Tibial nerve (tissue), 4 donors: Measurements from ENCODE around the gene ELOVL6. TPM values are rescaled to one million over a fixed set of nuclear protein-coding genes. Genes with fewer than 3 reads are reported as not detected.

Experiments
- DNase-seq, 2 donors: peaks; one replicate each; pipeline ENCODE4 v3.0.0-alpha.2; 2019; ENCODE audit warnings: low spot score in 2 of 2
- H3K27ac ChIP-seq, 4 donors: fragments of 200-600 bp; sonication (generic) in 3 of 4; one replicate each; pipeline ENCODE4 v1.5.1; 2017 to 2019; ENCODE audit warnings: mild to moderate bottlenecking in 1 of 4
- H3K27me3 ChIP-seq, 2 donors: fragments of 200-600 bp; sonication (generic) in 1 of 2; one replicate each; pipeline versions ENCODE4 v1.5.1 to v1.6.0; 2017 to 2019
- H3K36me3 ChIP-seq, 3 donors: fragments of 200-600 bp; sonication (generic); one replicate each; pipeline ENCODE4 v1.5.1; 2018 to 2019
- H3K4me1 ChIP-seq, 4 donors: fragments of 200-600 bp; sonication (generic) in 3 of 4; one replicate each; pipeline ENCODE4 v1.5.1; 2017 to 2019
- H3K4me3 ChIP-seq, 4 donors: fragments of 200-600 bp; sonication (generic) in 3 of 4; one replicate each; pipeline ENCODE4 v1.5.1; 2017 to 2019; ENCODE audit warnings: mild to moderate bottlenecking in 1 of 4, moderate library complexity in 1 of 4
- H3K9me3 ChIP-seq, 4 donors: fragments of 200-600 bp; sonication (generic) in 3 of 4; one replicate each; pipeline ENCODE4 v1.5.1; 2017 to 2019
- EP300 ChIP-seq, 2 donors: sonication (generic); formaldehyde crosslinking; IDR thresholded peaks; one replicate each; pipeline ENCODE4 v1.6.1; 2017; ENCODE audit warnings: antibody characterized with exemption in 2 of 2, mild to moderate bottlenecking in 1 of 2
- POLR2A ChIP-seq, 2 donors: fragments of 450-650 bp; IDR thresholded peaks; one replicate each; pipeline ENCODE4 v1.6.1; 2017; ENCODE audit warnings: antibody characterized with exemption in 2 of 2, mild to moderate bottlenecking in 2 of 2, moderate library complexity in 2 of 2
- WGBS, 2 donors: methylation state at CpG; one replicate each; pipeline ENCODE4 v1.1.5; 2018; 5-methylcytosine and 5-hydroxymethylcytosine counted together
- total RNA-seq, 4 donors: library from RNA; depleted of rRNA; stranded (reverse); fragments of >200 nt; gene quantifications; one replicate each; pipeline ENCODE4 v1.1.0, GENCODE V29; 2016
- TF ChIP-seq, protein P1 (sequence below), 5 experiments: fragments of 200-600 bp in 3 of 5; fragments of 450-650 bp in 2 of 5; sonication (generic) in 3 of 5; IDR thresholded peaks; one replicate each; pipeline ENCODE4 v1.5.1; 2016 to 2019; ENCODE audit warnings: antibody characterized with exemption in 5 of 5, mild to moderate bottlenecking in 3 of 5, moderate library complexity in 2 of 5

The ELOVL6 gene
- total RNA-seq, 4 donors from 2014 or later, result 3.1 to 8.4 (median 5.4) TPM

GRCh38 chr4:110175634-110176033, 22.8 kb downstream of the ELOVL6 start:
- Histone ChIP-seq H3K4me3 (no peak overlapping the region), H3K9me3 (no peaks in the 10 kb centered on the region), H3K27me3 (no peaks in the 10 kb centered on the region), H3K4me1 (no peaks in the 10 kb centered on the region), H3K36me3 (no peaks in the 10 kb centered on the region), H3K27ac (no peak overlapping the region)
- no peak for TF ChIP-seq EP300 (IDR thresholded peaks at IDR 0.05)
- TF ChIP-seq, protein P1, sequence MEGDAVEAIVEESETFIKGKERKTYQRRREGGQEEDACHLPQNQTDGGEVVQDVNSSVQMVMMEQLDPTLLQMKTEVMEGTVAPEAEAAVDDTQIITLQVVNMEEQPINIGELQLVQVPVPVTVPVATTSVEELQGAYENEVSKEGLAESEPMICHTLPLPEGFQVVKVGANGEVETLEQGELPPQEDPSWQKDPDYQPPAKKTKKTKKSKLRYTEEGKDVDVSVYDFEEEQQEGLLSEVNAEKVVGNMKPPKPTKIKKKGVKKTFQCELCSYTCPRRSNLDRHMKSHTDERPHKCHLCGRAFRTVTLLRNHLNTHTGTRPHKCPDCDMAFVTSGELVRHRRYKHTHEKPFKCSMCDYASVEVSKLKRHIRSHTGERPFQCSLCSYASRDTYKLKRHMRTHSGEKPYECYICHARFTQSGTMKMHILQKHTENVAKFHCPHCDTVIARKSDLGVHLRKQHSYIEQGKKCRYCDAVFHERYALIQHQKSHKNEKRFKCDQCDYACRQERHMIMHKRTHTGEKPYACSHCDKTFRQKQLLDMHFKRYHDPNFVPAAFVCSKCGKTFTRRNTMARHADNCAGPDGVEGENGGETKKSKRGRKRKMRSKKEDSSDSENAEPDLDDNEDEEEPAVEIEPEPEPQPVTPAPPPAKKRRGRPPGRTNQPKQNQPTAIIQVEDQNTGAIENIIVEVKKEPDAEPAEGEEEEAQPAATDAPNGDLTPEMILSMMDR (IDR thresholded peaks at IDR 0.05), result no peak
- no peak for TF ChIP-seq POLR2A (IDR thresholded peaks at IDR 0.05)
- no peak for DNase-seq

DNA sequence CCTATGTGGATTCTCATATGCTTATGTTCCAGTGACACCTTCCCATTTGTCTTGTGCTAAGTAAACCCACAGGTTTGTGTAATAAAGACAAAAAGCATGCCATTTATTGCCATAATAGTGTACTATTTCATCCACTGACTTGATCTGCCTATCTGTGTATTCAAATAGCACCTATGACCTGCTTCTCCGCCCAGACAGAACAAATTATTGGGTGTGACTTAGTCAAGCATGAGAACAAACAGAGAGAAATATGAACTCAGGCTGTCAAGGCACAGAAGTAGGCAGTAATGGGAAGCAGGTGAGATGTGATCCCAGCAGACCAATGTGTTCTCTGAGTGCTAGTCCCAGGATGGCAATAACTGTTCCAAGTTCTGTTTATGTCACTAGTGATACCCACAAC, 25.4 kb downstream of the ELOVL6 start:
- Histone ChIP-seq H3K9me3 (no peaks in the 10 kb centered on the region), H3K27ac (no peak overlapping the region), H3K36me3 (no peaks in the 10 kb centered on the region), H3K4me3 (no peak overlapping the region), H3K27me3 (no peaks in the 10 kb centered on the region), H3K4me1 (no peaks in the 10 kb centered on the region)
- no peak for DNase-seq
- 92 to 96% methylated on average over 1 of the region's 1 CpG for WGBS, 2 donors
- no peak for TF ChIP-seq POLR2A (IDR thresholded peaks at IDR 0.05)
- no peak for TF ChIP-seq EP300 (IDR thresholded peaks at IDR 0.05)
- TF ChIP-seq, protein P1 (IDR thresholded peaks at IDR 0.05), result no peak

DNA sequence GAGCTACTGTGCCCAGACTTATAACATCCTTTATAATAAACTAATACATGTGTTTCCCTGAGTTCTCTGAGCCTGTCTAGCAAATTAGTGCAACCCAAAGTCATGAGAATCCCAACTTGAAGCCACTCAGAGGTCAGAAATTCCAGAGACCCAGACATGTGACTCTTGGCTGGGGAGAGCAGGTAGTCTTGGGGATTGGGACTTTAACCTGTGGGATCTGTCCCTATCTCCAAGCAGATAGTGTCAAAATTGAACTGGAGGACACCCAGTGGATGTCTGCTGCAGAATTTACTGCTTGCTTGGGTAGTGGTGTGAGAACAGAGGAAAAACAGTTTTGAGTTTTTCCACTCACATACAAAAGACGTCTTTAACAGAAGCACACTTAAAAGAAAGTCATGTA, 26.4 kb downstream of the ELOVL6 start:
- no peak overlapping the region for H3K4me3 ChIP-seq
- H3K36me3 ChIP-seq, result no peaks in the 10 kb centered on the region
- no peaks in the 10 kb centered on the region for H3K4me1 ChIP-seq
- H3K9me3 ChIP-seq, result no peaks in the 10 kb centered on the region
- no peak for DNase-seq
- no peak overlapping the region for H3K27ac ChIP-seq
- H3K27me3 ChIP-seq, result no peaks in the 10 kb centered on the region
- WGBS, 2 donors, result 58 to 69% methylated on average over 1 of the region's 1 CpG
- TF ChIP-seq, protein P1 (IDR thresholded peaks at IDR 0.05), result no peak
- TF ChIP-seq EP300 (IDR thresholded peaks at IDR 0.05) (no peak), POLR2A (IDR thresholded peaks at IDR 0.05) (no peak)

GRCh38 chr4:110170861-110171260, 27.6 kb downstream of the ELOVL6 start:
- 100% methylated on average over 3 of the region's 3 CpGs for WGBS, 2 donors
- Histone ChIP-seq H3K4me3 (no peak overlapping the region), H3K9me3 (no peaks in the 10 kb centered on the region), H3K36me3 (no peaks in the 10 kb centered on the region), H3K4me1 (peaks cover 0 to 4% (median 0%) of the 10 kb centered on the region in 4 donors), H3K27ac (no peak overlapping the region), H3K27me3 (no peaks in the 10 kb centered on the region)
- no peak for DNase-seq
- TF ChIP-seq POLR2A (IDR thresholded peaks at IDR 0.05) (no peak), EP300 (IDR thresholded peaks at IDR 0.05) (no peak)
- TF ChIP-seq, protein P1 (IDR thresholded peaks at IDR 0.05), result no peak

DNA sequence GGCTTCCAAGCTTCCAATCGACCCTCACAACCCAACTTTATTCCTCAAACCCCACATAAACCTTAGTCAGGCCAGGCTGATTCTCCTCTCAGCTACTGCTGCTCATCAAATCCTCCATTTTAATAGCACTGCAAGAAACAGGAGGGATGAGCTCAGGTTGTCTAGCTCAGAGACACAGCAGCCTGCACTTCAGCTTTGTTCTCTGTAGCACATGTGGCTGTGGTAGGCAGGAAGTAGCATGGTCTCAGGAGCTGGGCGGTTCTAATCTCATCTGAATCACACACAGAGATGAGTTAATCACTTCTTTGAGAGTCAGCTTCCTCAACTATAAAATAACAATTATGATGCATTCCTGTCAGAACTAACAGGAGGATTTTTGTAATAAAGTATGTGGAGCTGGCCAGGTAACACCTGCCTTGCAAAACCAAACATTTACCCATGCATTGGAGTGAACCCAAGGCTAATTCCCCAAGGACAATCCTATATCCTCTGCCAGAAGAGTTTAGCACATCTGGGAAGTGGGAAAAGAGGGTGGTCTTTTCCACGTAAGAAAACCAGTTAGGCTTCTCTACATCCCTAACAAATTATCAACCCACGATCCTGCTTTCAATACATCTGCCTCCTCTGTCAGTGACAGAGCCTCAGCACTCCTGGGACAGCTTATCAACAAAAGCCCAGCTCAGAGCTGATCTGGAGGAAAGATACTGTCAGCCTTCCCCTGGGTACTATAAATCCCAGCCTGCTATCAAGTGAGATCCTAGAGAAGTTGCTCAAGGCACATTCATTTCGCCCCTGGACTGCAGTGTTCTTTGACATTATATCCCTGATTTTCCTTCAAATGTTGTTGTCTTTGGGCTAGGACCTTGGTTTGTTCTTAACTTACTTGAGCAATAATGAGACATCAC, 32.8 kb downstream of the ELOVL6 start:
- no peaks in the 10 kb centered on the region for H3K27me3 ChIP-seq
- no peak overlapping the region for H3K4me3 ChIP-seq
- WGBS, 2 donors, result 65 to 69% methylated on average over 5 of the region's 5 CpGs
- DNase-seq, result no peak
- H3K27ac ChIP-seq, result no peak overlapping the region
- TF ChIP-seq EP300 (IDR thresholded peaks at IDR 0.05) (no peak), POLR2A (IDR thresholded peaks at IDR 0.05) (no peak)
- TF ChIP-seq, protein P1 (IDR thresholded peaks at IDR 0.05), result no peak
- H3K9me3 ChIP-seq, result no peaks in the 10 kb centered on the region
- H3K36me3 ChIP-seq, result peaks cover 0 to 5% (median 0%) of the 10 kb centered on the region in 3 donors
- H3K4me1 ChIP-seq, result peaks cover 0 to 8% (median 0%) of the 10 kb centered on the region in 4 donors
